Testis (tissue), 3 donors: ENCODE data around the gene ZNRF3. TPM values are rescaled to one million over a fixed set of nuclear protein-coding genes. Genes with fewer than 3 reads are reported as not detected.

Source experiments
- DNase-seq: peaks from one replicate; pipeline ENCODE4 v3.0.0-alpha.2; 2019
- H3K27ac ChIP-seq, 2 donors: fragments of 200-600 bp; sonication (generic); one replicate each; pipeline ENCODE4 v1.5.1; 2019
- H3K27me3 ChIP-seq: fragments of 200-600 bp; sonication (generic); one replicate; pipeline ENCODE4 v1.5.1; 2019
- H3K36me3 ChIP-seq: fragments of 200-600 bp; sonication (generic); one replicate; pipeline ENCODE4 v1.5.1; 2017; ENCODE audit warnings: low read depth; ENCODE audit errors: missing control alignments
- H3K4me1 ChIP-seq: fragments of 200-600 bp; sonication (generic); one replicate; pipeline ENCODE4 v1.5.1; 2019
- H3K4me3 ChIP-seq, 2 donors: fragments of 200-600 bp; sonication (generic); one replicate each; pipeline ENCODE4 v1.5.1; 2017 to 2019
- H3K9me3 ChIP-seq: fragments of 200-600 bp; sonication (generic); one replicate; pipeline ENCODE4 v1.5.1; 2017
- CTCF ChIP-seq, 3 experiments: fragments of 450-650 bp in 2 of 3; fragments of 200-600 bp in 1 of 3; sonication (generic) in 1 of 3; IDR thresholded peaks; one replicate each; pipeline ENCODE4 v1.5.1; 2016 to 2019; ENCODE audit warnings: antibody characterized with exemption in 3 of 3, mild to moderate bottlenecking in 2 of 3, moderate library complexity in 1 of 3
- POLR2A ChIP-seq: fragments of 450-650 bp; IDR thresholded peaks from one replicate; pipeline ENCODE4 v1.6.1; 2017; ENCODE audit warnings: antibody characterized with exemption, mild to moderate bottlenecking, moderate library complexity
- WGBS, 2 donors: methylation state at CpG; one replicate each; pipeline ENCODE4 v1.1.5; 2018; 5-methylcytosine and 5-hydroxymethylcytosine counted together
- intact Hi-C: fragments of 100-400 bp; cut with DNase I; formaldehyde crosslinking; loops from one replicate; pipeline ENCODE4 v1.15.1; 2023; ENCODE audit warnings: low total_unique reads
- polyA plus RNA-seq: library from polyadenylated mRNA; stranded (reverse); fragments of 350-450 nt; fragmentation: Illumina TruSeq; extraction: RNeasy Lipid Tissue Mini Kit (QIAGEN cat#74804); gene quantifications from one replicate; pipeline ENCODE4 v1.2.3, GENCODE V29; 2014; ENCODE audit warnings: low read depth, low replicate concordance; ENCODE audit not compliant: insufficient read depth
- total RNA-seq, 2 donors: library from RNA; depleted of rRNA; stranded (reverse); fragments of >200 nt; gene quantifications; one replicate each; pipeline ENCODE4 v1.2.3, GENCODE V29; 2016

Gene ZNRF3
- total and polyA plus RNA-seq, 3 donors from 2014 or later: 13.9 to 44.5 (median 32.2) TPM

- no peak for DNase-seq
- H3K9me3 ChIP-seq: no peaks in the 10 kb centered on the region
- H3K4me1 ChIP-seq: peaks cover 22% of the 10 kb centered on the region
- intact Hi-C loops: no loop called here
- no peak overlapping the region for H3K27ac ChIP-seq
- H3K36me3 ChIP-seq: no peaks in the 10 kb centered on the region
- no peak overlapping the region for H3K4me3 ChIP-seq
- TF ChIP-seq CTCF (IDR thresholded peaks at IDR 0.05): no peak
- 80 to 93% methylated on average over 5 of the region's 5 CpGs for whole genome bisulfite sequencing, 2 donors
- H3K27me3 ChIP-seq: no peaks in the 10 kb centered on the region
These were observed 48.6 kb downstream of the ZNRF3 start for GRCh38 chr22:28931844-28932567.

- 25 to 28% methylated on average over 2 of the region's 2 CpGs for whole genome bisulfite sequencing, 2 donors
- no peaks in the 10 kb centered on the region for H3K36me3 ChIP-seq
- TF ChIP-seq CTCF (IDR thresholded peaks at IDR 0.05) (no peak), POLR2A (no peak)
- intact Hi-C loops: no loop called here
- H3K9me3 ChIP-seq: no peaks in the 10 kb centered on the region
- no peak for DNase-seq
- no peaks in the 10 kb centered on the region for H3K27me3 ChIP-seq
- no peak overlapping the region for H3K4me3 ChIP-seq
- H3K27ac ChIP-seq: no peak overlapping the region
- peaks cover 18% of the 10 kb centered on the region for H3K4me1 ChIP-seq
These were observed 49.9 kb downstream of the ZNRF3 start for GRCh38 chr22:28933321-28933720.

- intact Hi-C loops: no loop called here
- TF ChIP-seq CTCF (IDR thresholded peaks at IDR 0.05) (no peak), POLR2A (no peak)
- WGBS, 2 donors: 74 to 78% methylated on average over 3 of the region's 3 CpGs
- no peaks in the 10 kb centered on the region for H3K9me3 ChIP-seq
- H3K4me1 ChIP-seq: peaks cover 18% of the 10 kb centered on the region
- DNase-seq: no peak
- no peak overlapping the region for H3K4me3 ChIP-seq
- H3K36me3 ChIP-seq: no peaks in the 10 kb centered on the region
- H3K27ac ChIP-seq: peak overlapping the region; percentile 6 to 22
- H3K27me3 ChIP-seq: no peaks in the 10 kb centered on the region
These were observed 50.7 kb downstream of the ZNRF3 start for GRCh38 chr22:28934026-28934425.

- Histone ChIP-seq H3K4me1 (peaks cover 21% of the 10 kb centered on the region), H3K4me3 (no peak overlapping the region)
- intact Hi-C loops: no loop called here
These were observed 51.8 kb downstream of the ZNRF3 start for GRCh38 chr22:28935140-28935539.

More at GRCh38 chr22:28935140-28935539, 51.8 kb downstream of the ZNRF3 start:
- DNase-seq: no peak
- H3K36me3 ChIP-seq: no peaks in the 10 kb centered on the region
- no peaks in the 10 kb centered on the region for H3K27me3 ChIP-seq
- TF ChIP-seq POLR2A (no peak), CTCF (IDR thresholded peaks at IDR 0.05) (no peak)
- no peaks in the 10 kb centered on the region for H3K9me3 ChIP-seq
- peak overlapping the region in 1 of 2 donors; percentile 62 for H3K27ac ChIP-seq
- WGBS, 2 donors: 56 to 70% methylated on average over 4 of the region's 4 CpGs
